ENCODE measurements around the gene CNST. TPM values are rescaled to one million over a fixed set of nuclear protein-coding genes. Genes with fewer than 3 reads are reported as not detected.
"Not testable (repeated sequence)": the region's sequence is repeated elsewhere in the genome, so short reads cannot be mapped to it uniquely, and the experiment has no call there.

CNST gene
- total RNA-seq, 2 experiments from 2014 or later = 25.8 to 26.1 TPM

GRCh38 chr1:246680696-246681130, 114.5 kb downstream of the CNST start:
- Mint-ChIP-seq H3K27me3 (no peaks in the 10 kb centered on the region), H3K4me1 (no peaks in the 10 kb centered on the region), H3K27ac (no peak overlapping the region), H3K36me3 (no peaks in the 10 kb centered on the region), H3K4me3 (no peak overlapping the region), H3K9me3 (no peaks in the 10 kb centered on the region)
- DNase-seq = no peak

GRCh38 chr1:246681900-246682895, 115.9 kb downstream of the CNST start:
- Mint-ChIP-seq H3K36me3 (no peaks in the 10 kb centered on the region), H3K27ac (no peak overlapping the region), H3K27me3 (no peaks in the 10 kb centered on the region), H3K4me3 (no peak overlapping the region), H3K4me1 (no peaks in the 10 kb centered on the region), H3K9me3 (no peaks in the 10 kb centered on the region)
- no peak for DNase-seq

GRCh38 chr1:246683521-246683920, 117.3 kb downstream of the CNST start:
- Mint-ChIP-seq H3K27me3 (no peaks in the 10 kb centered on the region), H3K27ac (no peak overlapping the region), H3K9me3 (no peaks in the 10 kb centered on the region), H3K36me3 (no peaks in the 10 kb centered on the region), H3K4me3 (no peak overlapping the region), H3K4me1 (no peaks in the 10 kb centered on the region)
- no peak for DNase-seq

GRCh38 chr1:246687002-246687401, 120.7 kb downstream of the CNST start:
- Mint-ChIP-seq H3K9me3 (no peaks in the 10 kb centered on the region), H3K4me3 (no peak overlapping the region), H3K4me1 (peaks cover 3% of the 10 kb centered on the region), H3K27ac (no peak overlapping the region), H3K36me3 (no peaks in the 10 kb centered on the region), H3K27me3 (no peaks in the 10 kb centered on the region)
- no peak for DNase-seq

GRCh38 chr1:246689409-246690008, 123.3 kb downstream of the CNST start:
- H3K27me3 Mint-ChIP-seq = no peaks in the 10 kb centered on the region
- H3K4me3 Mint-ChIP-seq = no peak overlapping the region
- no peak overlapping the region for H3K27ac Mint-ChIP-seq
- H3K36me3 Mint-ChIP-seq = peaks cover 2% of the 10 kb centered on the region
- peak; percentile 60 for DNase-seq
- H3K9me3 Mint-ChIP-seq = peaks cover 6% of the 10 kb centered on the region
- H3K4me1 Mint-ChIP-seq = peaks cover 3% of the 10 kb centered on the region

- H3K4me3 Mint-ChIP-seq = no peak overlapping the region
- H3K27ac Mint-ChIP-seq = no peak overlapping the region
- peaks cover 10% of the 10 kb centered on the region for H3K9me3 Mint-ChIP-seq
- no peaks in the 10 kb centered on the region for H3K27me3 Mint-ChIP-seq
- H3K4me1 Mint-ChIP-seq = peaks cover 3% of the 10 kb centered on the region
- peaks cover 2% of the 10 kb centered on the region for H3K36me3 Mint-ChIP-seq
- DNase-seq = no peak
Observed at GRCh38 chr1:246690100-246690499, 123.8 kb downstream of the CNST start.

- DNase-seq = no peak
- Mint-ChIP-seq H3K4me3 (no peak overlapping the region), H3K36me3 (peaks cover 2% of the 10 kb centered on the region), H3K4me1 (peaks cover 3% of the 10 kb centered on the region), H3K9me3 (peaks cover 10% of the 10 kb centered on the region), H3K27ac (no peak overlapping the region), H3K27me3 (no peaks in the 10 kb centered on the region)
Observed at GRCh38 chr1:246691622-246692495, 125.6 kb downstream of the CNST start.

- not testable (repeated sequence) for DNase-seq, H3K4me3 Mint-ChIP-seq, H3K27ac Mint-ChIP-seq, H3K4me1 Mint-ChIP-seq, H3K36me3 Mint-ChIP-seq, H3K27me3 Mint-ChIP-seq
- peaks cover 10% of the 10 kb centered on the region for H3K9me3 Mint-ChIP-seq
Observed at GRCh38 chr1:246694213-246694895, 128.1 kb downstream of the CNST start.

- DNase-seq = no peak
- no peaks in the 10 kb centered on the region for H3K27me3 Mint-ChIP-seq
- H3K27ac Mint-ChIP-seq = no peak overlapping the region
- H3K9me3 Mint-ChIP-seq = peaks cover 10% of the 10 kb centered on the region
- no peak overlapping the region for H3K4me3 Mint-ChIP-seq
- peaks cover 7% of the 10 kb centered on the region for H3K4me1 Mint-ChIP-seq
- H3K36me3 Mint-ChIP-seq = peaks cover 2% of the 10 kb centered on the region
Observed at GRCh38 chr1:246695136-246695535, 128.9 kb downstream of the CNST start.

GRCh38 chr1:246695666-246696065, 129.4 kb downstream of the CNST start:
- Mint-ChIP-seq H3K4me1 (peaks cover 7% of the 10 kb centered on the region), H3K9me3 (peaks cover 10% of the 10 kb centered on the region), H3K4me3 (no peak overlapping the region), H3K27ac (no peak overlapping the region), H3K27me3 (no peaks in the 10 kb centered on the region), H3K36me3 (peaks cover 2% of the 10 kb centered on the region)
- no peak for DNase-seq

GRCh38 chr1:246698466-246699094, 132.3 kb downstream of the CNST start:
- H3K4me3 Mint-ChIP-seq = peak overlapping the region; percentile 11
- no peaks in the 10 kb centered on the region for H3K36me3 Mint-ChIP-seq
- peaks cover 7% of the 10 kb centered on the region for H3K4me1 Mint-ChIP-seq
- no peaks in the 10 kb centered on the region for H3K27me3 Mint-ChIP-seq
- DNase-seq = no peak
- H3K27ac Mint-ChIP-seq = peak overlapping the region; percentile 30
- H3K9me3 Mint-ChIP-seq = peaks cover 8% of the 10 kb centered on the region

GRCh38 chr1:246699095-246699735, 133.0 kb downstream of the CNST start:
- Mint-ChIP-seq H3K9me3 (peaks cover 6% of the 10 kb centered on the region), H3K27ac (peak overlapping the region; percentile 30), H3K4me3 (peak overlapping the region; percentile 11), H3K4me1 (peaks cover 7% of the 10 kb centered on the region), H3K36me3 (no peaks in the 10 kb centered on the region), H3K27me3 (peaks cover 3% of the 10 kb centered on the region)
- DNase-seq = peak; percentile 80

GRCh38 chr1:246703581-246703980, 137.3 kb downstream of the CNST start:
- H3K4me3 Mint-ChIP-seq = no peak overlapping the region
- peaks cover 3% of the 10 kb centered on the region for H3K27me3 Mint-ChIP-seq
- H3K27ac Mint-ChIP-seq = no peak overlapping the region
- DNase-seq = no peak
- H3K4me1 Mint-ChIP-seq = peaks cover 8% of the 10 kb centered on the region
- H3K36me3 Mint-ChIP-seq = no peaks in the 10 kb centered on the region
- no peaks in the 10 kb centered on the region for H3K9me3 Mint-ChIP-seq

GRCh38 chr1:246705368-246705767, 139.1 kb downstream of the CNST start:
- Mint-ChIP-seq H3K4me1 (peaks cover 2% of the 10 kb centered on the region), H3K27ac (no peak overlapping the region), H3K27me3 (peaks cover 3% of the 10 kb centered on the region), H3K36me3 (peaks cover 2% of the 10 kb centered on the region), H3K4me3 (no peak overlapping the region), H3K9me3 (peaks cover 1% of the 10 kb centered on the region)
- no peak for DNase-seq

Measured in activated naive CD8-positive, alpha-beta T cell treated with anti-CD3 and anti-CD28 coated beads for 36 hours (primary cell).